AG09319 (cell line): Measurements from ENCODE around the gene ZFYVE9.

Source experiments
- DNase-seq: peaks from one replicate; pipeline ENCODE4 v3.0.0-alpha.2; 2010; ENCODE audit warnings: low read depth; ENCODE audit errors: extremely low read depth
- TF ChIP-seq, protein P1 (sequence below): IDR thresholded peaks from 2 replicates; pipeline ENCODE4 v1.5.1; 2011; ENCODE audit warnings: low read depth, mild to moderate bottlenecking, inconsistent platforms, low read length, moderate library complexity

The ZFYVE9 gene

DNA sequence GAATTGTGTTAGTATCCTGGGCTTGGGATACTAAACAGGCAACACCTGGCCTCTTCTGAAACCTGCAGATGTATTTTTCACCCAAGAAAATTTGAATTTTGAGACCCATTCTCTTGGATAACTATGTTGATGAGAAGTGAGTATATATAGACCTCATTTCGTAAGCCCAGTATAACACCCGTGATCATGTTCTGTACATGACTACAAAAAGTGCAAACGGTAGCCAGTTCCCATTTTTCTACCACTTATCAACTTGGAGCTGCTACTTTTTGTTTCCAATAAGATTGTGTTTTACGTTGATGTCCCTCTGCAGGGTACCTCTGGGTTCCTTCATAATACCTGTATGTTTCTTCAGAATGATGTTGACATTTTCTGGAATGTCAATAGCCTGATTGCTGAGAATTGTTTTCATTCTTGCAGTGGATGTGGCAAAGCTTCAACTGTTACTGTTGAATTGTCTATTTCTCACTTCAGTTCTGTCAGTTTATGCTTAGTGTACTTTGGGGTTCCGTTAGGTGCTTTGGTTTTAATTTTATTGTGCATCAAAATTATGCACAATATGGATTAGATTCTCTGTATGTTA lies 48.1 kb downstream of the ZFYVE9 start:
- no peak for DNase-seq
- TF ChIP-seq, protein P1, sequence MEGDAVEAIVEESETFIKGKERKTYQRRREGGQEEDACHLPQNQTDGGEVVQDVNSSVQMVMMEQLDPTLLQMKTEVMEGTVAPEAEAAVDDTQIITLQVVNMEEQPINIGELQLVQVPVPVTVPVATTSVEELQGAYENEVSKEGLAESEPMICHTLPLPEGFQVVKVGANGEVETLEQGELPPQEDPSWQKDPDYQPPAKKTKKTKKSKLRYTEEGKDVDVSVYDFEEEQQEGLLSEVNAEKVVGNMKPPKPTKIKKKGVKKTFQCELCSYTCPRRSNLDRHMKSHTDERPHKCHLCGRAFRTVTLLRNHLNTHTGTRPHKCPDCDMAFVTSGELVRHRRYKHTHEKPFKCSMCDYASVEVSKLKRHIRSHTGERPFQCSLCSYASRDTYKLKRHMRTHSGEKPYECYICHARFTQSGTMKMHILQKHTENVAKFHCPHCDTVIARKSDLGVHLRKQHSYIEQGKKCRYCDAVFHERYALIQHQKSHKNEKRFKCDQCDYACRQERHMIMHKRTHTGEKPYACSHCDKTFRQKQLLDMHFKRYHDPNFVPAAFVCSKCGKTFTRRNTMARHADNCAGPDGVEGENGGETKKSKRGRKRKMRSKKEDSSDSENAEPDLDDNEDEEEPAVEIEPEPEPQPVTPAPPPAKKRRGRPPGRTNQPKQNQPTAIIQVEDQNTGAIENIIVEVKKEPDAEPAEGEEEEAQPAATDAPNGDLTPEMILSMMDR = no peak

DNA sequence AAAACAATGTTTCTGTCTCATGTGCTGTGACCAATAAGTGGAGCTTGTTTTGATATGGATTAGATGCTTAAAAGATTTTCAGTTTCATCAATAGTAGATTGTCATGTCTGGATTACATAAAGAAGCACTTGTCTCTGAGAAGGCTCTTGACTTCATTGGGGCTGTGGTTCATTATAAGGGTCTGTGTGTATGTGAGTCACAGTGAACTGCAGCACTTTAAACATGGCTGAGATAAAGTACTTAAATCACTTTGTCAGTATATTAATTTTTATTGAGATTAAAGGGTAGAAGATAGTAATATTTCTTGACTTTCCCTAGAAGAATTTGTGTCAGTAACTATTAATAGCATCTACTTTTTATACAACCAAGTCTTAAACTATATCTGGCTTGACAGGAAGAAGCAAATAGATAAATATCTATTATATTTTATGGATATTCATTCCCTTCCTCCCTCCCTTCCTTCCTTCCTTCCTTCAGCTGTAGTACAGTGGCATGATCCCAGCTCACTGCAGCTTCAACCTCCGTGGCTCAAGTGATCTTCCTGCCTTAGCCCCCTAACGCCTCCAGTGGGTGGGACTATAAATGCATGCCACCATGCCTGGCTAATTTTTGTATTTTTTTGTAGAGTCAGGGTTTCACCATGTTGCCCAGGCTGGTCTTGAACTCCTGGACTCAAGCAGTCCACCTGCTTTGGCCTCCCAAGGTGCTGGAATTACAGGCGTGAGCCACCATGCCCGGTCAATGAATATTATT lies 48.8 kb downstream of the ZFYVE9 start:
- no peak for DNase-seq
- TF ChIP-seq, protein P1 = no peak

DNA sequence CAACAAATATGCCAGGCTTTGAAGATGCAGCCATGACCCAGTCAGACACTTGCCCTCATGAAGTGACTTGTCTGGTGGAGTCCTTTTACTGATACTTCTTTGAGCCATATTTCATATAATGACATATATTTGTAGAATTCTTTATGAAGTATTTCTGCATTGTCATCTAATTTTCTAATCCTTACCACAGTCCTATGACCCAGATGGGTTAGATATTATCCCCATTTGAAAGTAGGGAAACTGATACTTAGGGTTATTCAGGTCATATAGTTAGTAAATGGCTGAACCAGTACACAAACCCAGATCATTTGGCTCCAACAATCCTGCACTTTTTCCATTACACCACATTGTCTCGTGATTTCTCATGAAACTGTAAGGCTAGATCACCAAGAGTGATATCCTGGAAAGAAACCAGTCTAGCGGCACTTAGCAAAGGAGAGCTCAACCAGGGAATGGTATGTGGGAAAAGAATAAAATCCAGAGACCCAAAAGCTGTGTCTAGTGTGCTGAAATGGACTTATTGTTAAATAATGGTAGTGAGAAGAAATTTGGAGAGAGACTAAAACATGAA lies 49.6 kb downstream of the ZFYVE9 start:
- TF ChIP-seq, protein P1 = no peak

DNA sequence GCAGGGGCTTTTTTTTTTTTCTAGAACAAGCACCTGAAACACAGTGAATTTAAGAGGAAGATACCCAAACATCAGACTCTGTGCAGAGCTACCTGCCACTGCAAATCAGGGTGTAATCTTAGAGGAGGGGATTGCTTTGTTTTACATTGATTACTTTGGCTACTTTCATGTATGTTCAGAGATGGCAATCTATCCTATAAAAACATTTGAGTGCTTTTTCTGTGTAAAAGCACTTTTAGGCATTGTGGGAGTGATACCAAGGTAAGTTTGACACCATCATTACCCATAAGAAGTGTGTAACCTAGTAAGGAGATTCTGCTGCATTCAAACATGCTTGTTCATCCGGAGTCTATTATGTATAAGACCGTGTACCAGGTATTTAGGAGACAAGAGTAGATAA lies 50.1 kb downstream of the ZFYVE9 start:
- no peak for DNase-seq
- TF ChIP-seq, protein P1 = no peak

More for the DNA sequence above, 49.6 kb downstream of the ZFYVE9 start:
- DNase-seq = no peak

DNA sequence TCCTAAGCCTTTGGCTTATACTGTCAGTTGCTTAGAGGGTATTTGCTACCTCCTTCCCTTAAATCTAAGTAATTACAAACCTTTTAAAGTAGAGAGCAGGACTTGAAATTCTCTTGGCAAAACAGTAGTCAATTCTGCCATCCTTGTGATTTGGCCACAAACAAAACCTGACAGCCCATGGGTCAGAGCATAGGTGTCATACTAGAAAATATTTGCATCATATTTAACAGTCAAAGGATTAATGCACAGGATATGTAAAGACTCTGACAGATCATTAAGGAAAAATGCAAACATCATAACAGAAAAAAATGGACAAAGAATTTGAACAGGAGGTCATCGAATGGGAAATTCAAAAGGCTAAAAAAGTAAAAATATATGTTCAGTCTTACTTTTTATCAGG lies 50.5 kb downstream of the ZFYVE9 start:
- no peak for DNase-seq

DNA sequence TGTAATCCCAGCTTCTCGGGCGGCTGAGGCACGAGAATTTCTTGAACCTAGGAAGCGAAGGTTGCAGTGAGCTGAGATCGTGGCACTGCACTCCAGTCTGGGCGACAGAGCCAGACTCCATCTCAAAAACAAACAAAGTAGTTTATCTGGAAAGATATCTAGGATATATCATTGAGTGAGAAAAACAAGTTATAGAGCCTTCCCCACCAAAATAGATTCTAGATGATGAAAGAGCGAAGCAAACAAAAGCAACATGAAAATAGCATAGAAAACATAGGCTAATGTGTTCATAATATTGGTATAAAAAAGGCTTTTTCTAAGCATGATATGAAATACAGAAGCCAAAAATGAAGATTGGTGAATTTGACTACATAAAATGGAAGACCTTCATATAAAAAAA lies 52.1 kb downstream of the ZFYVE9 start:
- DNase-seq = no peak
- TF ChIP-seq, protein P1 = no peak

More for the DNA sequence above, 50.5 kb downstream of the ZFYVE9 start:
- TF ChIP-seq, protein P1 = no peak

DNA sequence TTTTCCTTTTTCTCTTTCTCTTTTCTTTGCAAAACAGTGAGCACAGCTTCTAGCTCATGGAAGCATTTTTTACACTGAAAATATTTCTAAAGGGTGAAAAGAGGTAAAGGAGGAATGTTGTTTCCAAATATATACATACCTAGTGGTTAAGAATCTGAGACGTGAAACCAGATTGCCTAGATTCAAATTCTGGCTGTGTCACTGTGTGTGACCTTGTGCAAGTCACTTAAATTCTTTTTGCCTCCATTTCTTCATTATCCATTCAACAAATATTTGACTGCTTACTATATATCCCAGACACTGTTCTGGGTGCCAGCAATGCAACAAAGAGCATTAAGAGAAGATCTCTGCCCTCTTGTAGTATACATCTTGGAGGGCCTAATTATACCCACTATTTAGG lies 53.3 kb downstream of the ZFYVE9 start:
- DNase-seq = no peak
- TF ChIP-seq, protein P1 = no peak
